Measurements from ENCODE around the gene SEC14L5. TPM values are rescaled to one million over a fixed set of nuclear protein-coding genes. Genes with fewer than 3 reads are reported as not detected.

SEC14L5 gene
- total RNA-seq, 6 experiments from 2014 or later, result not detected

GRCh38 chr16:4979164-4979563, 21.0 kb downstream of the SEC14L5 start:
- no peaks in the 10 kb centered on the region for H3K4me1 Mint-ChIP-seq (ENCODE audit: low read depth)
- no peak overlapping the region for H3K27ac Mint-ChIP-seq
- peaks cover 11% of the 10 kb centered on the region for H3K27me3 Mint-ChIP-seq (ENCODE audit: insufficient read depth)
- no peaks in the 10 kb centered on the region for H3K36me3 Mint-ChIP-seq (ENCODE audit: low read depth)
- no peak overlapping the region for H3K4me3 Mint-ChIP-seq
- DNase-seq, result no peak
- no peaks in the 10 kb centered on the region; the same call in 1 of the 2 replicates for H3K9me3 Mint-ChIP-seq
- TF ChIP-seq, protein P1, sequence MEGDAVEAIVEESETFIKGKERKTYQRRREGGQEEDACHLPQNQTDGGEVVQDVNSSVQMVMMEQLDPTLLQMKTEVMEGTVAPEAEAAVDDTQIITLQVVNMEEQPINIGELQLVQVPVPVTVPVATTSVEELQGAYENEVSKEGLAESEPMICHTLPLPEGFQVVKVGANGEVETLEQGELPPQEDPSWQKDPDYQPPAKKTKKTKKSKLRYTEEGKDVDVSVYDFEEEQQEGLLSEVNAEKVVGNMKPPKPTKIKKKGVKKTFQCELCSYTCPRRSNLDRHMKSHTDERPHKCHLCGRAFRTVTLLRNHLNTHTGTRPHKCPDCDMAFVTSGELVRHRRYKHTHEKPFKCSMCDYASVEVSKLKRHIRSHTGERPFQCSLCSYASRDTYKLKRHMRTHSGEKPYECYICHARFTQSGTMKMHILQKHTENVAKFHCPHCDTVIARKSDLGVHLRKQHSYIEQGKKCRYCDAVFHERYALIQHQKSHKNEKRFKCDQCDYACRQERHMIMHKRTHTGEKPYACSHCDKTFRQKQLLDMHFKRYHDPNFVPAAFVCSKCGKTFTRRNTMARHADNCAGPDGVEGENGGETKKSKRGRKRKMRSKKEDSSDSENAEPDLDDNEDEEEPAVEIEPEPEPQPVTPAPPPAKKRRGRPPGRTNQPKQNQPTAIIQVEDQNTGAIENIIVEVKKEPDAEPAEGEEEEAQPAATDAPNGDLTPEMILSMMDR (IDR thresholded peaks at IDR 0.05), result no peak

GRCh38 chr16:4979736-4980660, 21.9 kb downstream of the SEC14L5 start:
- H3K27me3 Mint-ChIP-seq (ENCODE audit: insufficient read depth), result peaks cover 11% of the 10 kb centered on the region
- H3K36me3 Mint-ChIP-seq (ENCODE audit: low read depth), result no peaks in the 10 kb centered on the region
- H3K27ac Mint-ChIP-seq, result no peak overlapping the region
- TF ChIP-seq, protein P1 (IDR thresholded peaks at IDR 0.05), result no peak
- DNase-seq, result no peak
- no peaks in the 10 kb centered on the region for H3K4me1 Mint-ChIP-seq (ENCODE audit: low read depth)
- no peaks in the 10 kb centered on the region; the same call in 1 of the 2 replicates for H3K9me3 Mint-ChIP-seq
- no peak overlapping the region for H3K4me3 Mint-ChIP-seq

DNA sequence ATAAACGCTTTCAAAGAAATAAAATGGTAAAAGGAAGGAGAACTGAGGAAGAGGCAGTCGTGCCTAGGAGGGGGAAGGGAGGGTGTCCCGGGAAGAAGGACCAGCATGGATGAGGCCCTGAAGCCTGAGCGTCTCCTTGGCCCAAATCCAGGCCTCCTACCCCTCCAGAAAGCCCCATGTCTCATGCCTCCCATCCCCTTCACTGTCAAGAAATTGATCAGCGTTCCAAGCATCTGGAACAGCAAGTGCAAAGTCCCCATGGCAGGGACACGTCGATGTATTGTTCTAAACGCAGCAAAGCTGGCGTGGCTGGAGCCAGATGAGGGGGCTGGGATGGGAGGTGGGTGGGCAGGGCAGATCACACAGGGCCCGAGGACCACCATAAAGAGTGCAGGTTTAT, 22.6 kb downstream of the SEC14L5 start:
- no peak for DNase-seq
- H3K4me1 Mint-ChIP-seq (ENCODE audit: low read depth), result no peaks in the 10 kb centered on the region
- H3K27ac Mint-ChIP-seq, result no peak overlapping the region
- TF ChIP-seq, protein P1 (IDR thresholded peaks at IDR 0.05), result no peak
- no peak overlapping the region for H3K4me3 Mint-ChIP-seq
- H3K27me3 Mint-ChIP-seq (ENCODE audit: insufficient read depth), result peaks cover 9% of the 10 kb centered on the region
- H3K36me3 Mint-ChIP-seq (ENCODE audit: low read depth), result no peaks in the 10 kb centered on the region
- no peaks in the 10 kb centered on the region; the same call in 1 of the 2 replicates for H3K9me3 Mint-ChIP-seq

DNA sequence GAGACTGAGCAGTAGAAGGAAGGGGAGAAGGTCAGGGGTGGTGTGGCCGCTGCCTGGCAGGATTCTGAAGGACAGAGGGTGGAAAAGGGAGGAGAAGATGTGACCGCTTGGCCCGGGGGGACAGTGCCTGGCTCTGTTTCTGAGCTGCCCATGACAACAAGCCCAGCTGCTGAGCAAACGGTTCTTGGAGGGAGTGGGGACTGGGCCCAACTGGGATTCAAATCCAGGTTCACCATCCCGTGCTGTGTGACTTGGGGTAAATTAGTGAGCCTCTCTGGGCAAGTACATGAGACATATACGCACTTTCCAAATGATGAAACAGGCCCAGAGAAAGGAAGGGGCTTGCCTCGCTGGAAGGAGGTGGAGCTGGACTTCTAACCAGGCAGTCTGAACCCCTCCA, 23.3 kb downstream of the SEC14L5 start:
- H3K27me3 Mint-ChIP-seq (ENCODE audit: insufficient read depth), result peaks cover 7% of the 10 kb centered on the region
- H3K4me3 Mint-ChIP-seq, result no peak overlapping the region
- H3K27ac Mint-ChIP-seq, result no peak overlapping the region
- H3K9me3 Mint-ChIP-seq, result no peaks in the 10 kb centered on the region; the same call in 1 of the 2 replicates
- no peaks in the 10 kb centered on the region for H3K36me3 Mint-ChIP-seq (ENCODE audit: low read depth)
- TF ChIP-seq, protein P1 (IDR thresholded peaks at IDR 0.05), result no peak
- DNase-seq, result no peak
- no peaks in the 10 kb centered on the region for H3K4me1 Mint-ChIP-seq (ENCODE audit: low read depth)

DNA sequence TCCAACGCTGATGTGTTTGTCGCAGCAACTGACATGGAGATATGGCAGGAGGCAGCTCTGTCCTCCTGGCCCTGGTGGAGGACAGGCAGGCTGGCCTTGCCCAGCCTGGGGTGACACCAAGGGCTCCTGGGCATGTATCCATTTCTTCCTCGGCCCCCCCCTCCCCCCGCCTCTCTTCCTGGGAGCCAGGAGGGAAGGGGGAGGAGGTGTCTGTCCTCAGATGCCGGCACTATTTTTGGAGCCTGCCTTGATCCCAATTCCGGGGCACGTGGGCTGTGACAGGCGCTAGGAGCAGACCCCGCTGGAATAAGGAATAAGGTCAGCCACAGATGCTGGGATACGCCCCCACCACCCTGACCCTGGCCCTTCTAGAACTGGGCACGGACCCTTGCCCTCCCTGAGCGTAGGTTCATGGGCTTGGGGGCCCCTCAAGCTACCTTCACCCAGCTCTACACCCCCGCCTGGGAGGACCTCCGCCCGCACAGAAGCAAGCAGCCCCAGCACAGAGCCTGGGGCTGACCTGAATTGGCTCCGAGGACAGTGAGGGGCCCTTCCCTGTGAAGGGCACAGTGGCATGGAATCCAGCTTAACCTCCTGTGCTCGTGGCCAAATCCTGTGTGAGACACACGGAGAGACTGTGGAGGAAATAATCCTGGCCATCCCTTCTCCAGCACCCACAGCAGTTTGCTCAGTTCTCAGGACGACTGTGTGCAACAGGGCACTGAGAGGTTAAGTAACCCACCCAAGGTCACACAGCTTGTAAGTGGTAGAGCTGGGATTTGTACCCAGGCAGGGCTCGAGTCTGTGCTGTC, 24.1 kb downstream of the SEC14L5 start:
- Mint-ChIP-seq H3K4me1 (ENCODE audit: low read depth) (no peaks in the 10 kb centered on the region), H3K9me3 (no peaks in the 10 kb centered on the region; the same call in 1 of the 2 replicates), H3K36me3 (ENCODE audit: low read depth) (no peaks in the 10 kb centered on the region), H3K27me3 (ENCODE audit: insufficient read depth) (peaks cover 12% of the 10 kb centered on the region), H3K27ac (no peak overlapping the region), H3K4me3 (no peak overlapping the region)
- DNase-seq, result no peak
- TF ChIP-seq, protein P1 (IDR thresholded peaks at IDR 0.05), result no peak

All from HFFc6 (cell line).